SJCRH30 (cell line): ENCODE measurements around the gene HIBCH. TPM values are rescaled to one million over a fixed set of nuclear protein-coding genes. Genes with fewer than 3 reads are reported as not detected.
"Not testable (repeated sequence)": the region's sequence is repeated elsewhere in the genome, so short reads cannot be mapped to it uniquely, and the experiment has no call there.

Source experiments
- DNase-seq, 2 experiments: peaks; one replicate each; pipeline ENCODE4 v3.0.0-alpha.2; 2015 to 2020
- H3K27ac ChIP-seq: fragments of 250-450 bp; sonication (Bioruptor Pico); 2 replicates; pipeline ENCODE4 v1.5.1; 2020; ENCODE audit warnings: mild to moderate bottlenecking, moderate library complexity
- H3K27me3 ChIP-seq: fragments of 250-450 bp; sonication (Bioruptor Pico); 2 replicates; pipeline ENCODE4 v1.5.1; 2020; ENCODE audit warnings: mild to moderate bottlenecking, moderate library complexity
- H3K36me3 ChIP-seq: fragments of 250-450 bp; sonication (Bioruptor Pico); 2 replicates; pipeline ENCODE4 v1.5.1; 2020; ENCODE audit warnings: mild to moderate bottlenecking, moderate library complexity
- H3K4me1 ChIP-seq: fragments of 250-450 bp; sonication (Bioruptor Pico); 2 replicates; pipeline ENCODE4 v1.5.1; 2020; ENCODE audit warnings: mild to moderate bottlenecking, moderate library complexity
- H3K4me3 ChIP-seq: fragments of 250-450 bp; sonication (Bioruptor Pico); 2 replicates; pipeline ENCODE4 v1.5.1; 2020; ENCODE audit warnings: mild to moderate bottlenecking, moderate library complexity
- H3K9me3 ChIP-seq: fragments of 250-450 bp; sonication (Bioruptor Pico); replicated peaks from 2 replicates; pipeline ENCODE4 v1.5.1; 2020; ENCODE audit warnings: mild to moderate bottlenecking, moderate library complexity
- total RNA-seq: library from RNA; depleted of rRNA; stranded (reverse); fragments of >200 nt; shearing (Covaris generic); gene quantifications from 2 replicates; pipeline ENCODE4 v1.2.3, GENCODE V29; 2014; rRNA removed

HIBCH gene
- total RNA-seq, 1 experiment from 2014 or later: 70.9 TPM

DNA sequence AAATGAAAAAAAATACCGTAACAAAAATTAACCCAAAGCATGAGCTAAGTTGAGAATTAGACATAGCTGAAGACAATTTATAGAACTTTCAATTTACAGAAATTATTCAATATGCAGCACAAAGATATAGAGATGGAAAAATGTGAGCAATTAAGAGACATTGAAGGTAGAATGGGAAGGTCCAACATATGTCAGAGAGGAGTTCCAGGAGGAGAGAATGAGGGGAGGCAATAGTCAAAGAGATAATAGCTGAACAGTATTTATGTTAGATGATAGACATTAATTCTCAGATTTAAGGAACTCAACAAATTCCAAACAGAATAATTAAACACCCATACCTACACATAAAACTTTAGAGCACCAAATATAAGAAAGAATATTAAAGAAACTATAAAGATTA, 154.1 kb downstream of the HIBCH start:
- Histone ChIP-seq H3K9me3 (peaks cover 22% of the 10 kb centered on the region), H3K36me3 (no peaks in the 10 kb centered on the region), H3K27me3 (no peaks in the 10 kb centered on the region), H3K4me1 (peaks cover 6% of the 10 kb centered on the region; the same call in 1 of the 2 replicates), H3K27ac (no peak overlapping the region), H3K4me3 (no peak overlapping the region)
- no peak for DNase-seq

GRCh38 chr2:190162851-190163250, 156.8 kb downstream of the HIBCH start:
- no peaks in the 10 kb centered on the region for H3K4me1 ChIP-seq
- DNase-seq: no peak
- no peaks in the 10 kb centered on the region for H3K36me3 ChIP-seq
- no peak overlapping the region for H3K27ac ChIP-seq
- no peak overlapping the region for H3K4me3 ChIP-seq
- H3K27me3 ChIP-seq: no peaks in the 10 kb centered on the region
- H3K9me3 ChIP-seq: peaks cover 17% of the 10 kb centered on the region; the same call in 1 of the 2 replicates

DNA sequence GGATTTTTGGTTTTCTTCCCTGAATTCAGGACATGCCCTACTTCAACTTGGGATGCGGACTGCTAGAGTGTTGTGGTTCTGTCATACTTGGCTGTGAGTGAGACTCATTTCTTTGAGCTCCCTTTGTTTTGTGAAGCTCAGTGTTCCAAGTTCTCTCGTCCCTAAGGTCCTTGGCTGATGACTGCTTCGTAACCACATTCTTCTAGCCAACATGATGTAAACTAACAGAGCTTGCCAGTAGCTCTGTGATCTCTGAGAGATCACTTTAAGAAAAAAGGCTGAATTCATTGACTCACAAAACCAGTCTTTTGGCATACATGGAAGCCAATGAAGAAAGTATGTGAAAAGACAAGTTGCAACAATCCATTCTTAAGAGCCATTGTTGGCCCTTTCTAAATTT, 160.2 kb downstream of the HIBCH start:
- no peaks in the 10 kb centered on the region for H3K27me3 ChIP-seq
- H3K36me3 ChIP-seq: no peaks in the 10 kb centered on the region
- no peak for DNase-seq
- H3K9me3 ChIP-seq: peaks cover 4% of the 10 kb centered on the region; the same call in 1 of the 2 replicates
- no peaks in the 10 kb centered on the region for H3K4me1 ChIP-seq
- H3K27ac ChIP-seq: no peak overlapping the region
- H3K4me3 ChIP-seq: no peak overlapping the region

DNA sequence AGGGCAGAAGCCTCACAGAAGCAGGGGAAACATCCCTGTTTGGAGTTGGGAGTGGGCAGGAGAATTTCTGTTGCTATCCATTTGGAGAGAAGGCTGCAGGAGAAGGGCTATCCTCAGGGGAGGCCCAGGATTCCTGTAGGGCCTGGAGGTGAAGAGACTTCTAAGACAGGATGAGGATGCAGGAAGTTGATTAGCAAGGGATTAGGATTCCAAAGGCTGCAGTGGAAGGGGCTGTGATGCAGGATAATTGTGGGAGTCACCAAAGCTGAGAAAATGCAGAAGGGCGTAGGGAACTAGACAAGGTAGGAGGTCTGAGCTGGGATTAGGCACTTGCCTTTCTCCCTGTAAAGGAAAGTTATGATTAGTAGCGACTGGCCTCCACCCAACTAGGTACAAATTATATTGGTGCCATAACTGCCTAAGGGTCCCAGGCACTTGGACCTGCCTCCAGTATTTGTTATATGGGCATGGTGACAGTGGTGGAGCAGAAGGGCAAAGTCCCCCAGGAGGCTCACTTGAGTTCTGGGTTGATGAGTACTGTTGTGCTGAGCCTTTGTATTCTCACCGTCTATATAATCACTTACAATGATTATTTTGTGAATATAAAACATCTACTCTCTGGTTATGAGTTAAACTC, 160.7 kb downstream of the HIBCH start:
- Histone ChIP-seq H3K36me3 (no peaks in the 10 kb centered on the region), H3K4me1 (no peaks in the 10 kb centered on the region), H3K9me3 (peaks cover 4% of the 10 kb centered on the region; the same call in 1 of the 2 replicates), H3K27me3 (no peaks in the 10 kb centered on the region), H3K4me3 (no peak overlapping the region), H3K27ac (no peak overlapping the region)
- DNase-seq: no peak

GRCh38 chr2:190157613-190158528, 161.8 kb downstream of the HIBCH start:
- not testable (repeated sequence) for H3K4me1 ChIP-seq, H3K4me3 ChIP-seq, DNase-seq, H3K27me3 ChIP-seq, H3K9me3 ChIP-seq, H3K36me3 ChIP-seq, H3K27ac ChIP-seq

DNA sequence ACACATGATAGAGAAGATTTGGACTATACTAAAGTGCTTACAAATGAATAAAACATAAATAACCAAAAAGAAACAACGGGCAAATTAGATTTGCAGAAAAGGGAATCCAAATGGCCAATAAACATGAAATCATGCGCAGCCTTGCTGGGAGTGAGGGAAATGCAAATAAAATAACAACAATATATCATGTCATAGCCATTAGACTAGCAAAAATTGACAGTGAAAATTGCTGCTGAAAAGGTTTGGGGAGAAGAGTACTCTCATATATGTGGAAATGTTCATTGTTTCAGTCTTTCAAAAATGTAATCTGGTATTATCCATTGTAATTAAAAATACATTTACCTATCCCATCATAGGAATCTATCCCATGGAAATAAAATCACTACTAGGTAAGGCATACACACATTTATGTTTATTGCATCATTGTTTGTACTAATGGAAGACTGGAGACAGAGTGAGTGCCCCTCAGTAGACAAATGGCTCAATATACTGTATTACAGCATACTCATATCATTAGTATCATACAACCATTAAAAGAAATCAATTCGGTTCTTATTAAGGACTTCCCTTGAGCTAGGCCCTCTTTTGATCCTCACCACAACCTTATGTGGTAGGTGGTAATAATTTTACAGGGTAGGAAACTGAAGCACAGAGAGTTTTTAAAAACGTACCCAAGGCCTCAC, 163.0 kb downstream of the HIBCH start:
- no peaks in the 10 kb centered on the region for H3K4me1 ChIP-seq
- no peaks in the 10 kb centered on the region for H3K27me3 ChIP-seq
- no peak overlapping the region for H3K4me3 ChIP-seq
- H3K9me3 ChIP-seq: peaks cover 1% of the 10 kb centered on the region; the same call in 1 of the 2 replicates
- H3K27ac ChIP-seq: no peak overlapping the region
- no peak for DNase-seq
- H3K36me3 ChIP-seq: no peaks in the 10 kb centered on the region

Other genes with a start within 250 kb of the HIBCH start
- gene INPP1, start 23.8 kb upstream of the HIBCH start, total RNA-seq: 27.2 and 35.0 TPM in 2 replicates
- 14.4 TPM in 2 replicates for gene MFSD6, start 88.5 kb upstream of the HIBCH start, total RNA-seq
- gene NEMP2, start 214.9 kb upstream of the HIBCH start, total RNA-seq: 19.3 and 20.9 TPM in 2 replicates